ENCODE measurements around the gene RNF227. TPM values are rescaled to one million over a fixed set of nuclear protein-coding genes. Genes with fewer than 3 reads are reported as not detected.

RNF227 gene
- total and polyA plus RNA-seq, 2 of the 13 experiments (the other 11 are each of a cell fraction or from before 2014, with no cell fraction given): 0.20 to 0.79 TPM

GRCh38 chr17:7887482-7888183 is 28.5 kb downstream of the RNF227 start (continued):
- TF ChIP-seq PBX2 (CRISPR knock-in tag; IDR thresholded peaks at IDR 0.05) (no peak), SNAPC4 (CRISPR knock-in tag; IDR thresholded peaks at IDR 0.05) (0 out of 2 replicates have a peak, but pooled peaks have one; percentile 67), HOXA3 (CRISPR knock-in tag; IDR thresholded peaks at IDR 0.05) (peak; percentile 40; the same call in 1 of the 2 replicates), NFIC (IDR thresholded peaks at IDR 0.05; ENCODE audit: low read length) (no peak), ZFY (CRISPR knock-in tag; IDR thresholded peaks at IDR 0.05) (peak; percentile 60), MAF1 (CRISPR knock-in tag; IDR thresholded peaks at IDR 0.05; ENCODE audit: borderline replicate concordance) (no peak), BCL6 (CRISPR knock-in tag; IDR thresholded peaks at IDR 0.05) (peak; percentile 70), GLMP (CRISPR knock-in tag; IDR thresholded peaks at IDR 0.05; ENCODE audit: borderline replicate concordance) (no peak), MYPOP (CRISPR knock-in tag; IDR thresholded peaks at IDR 0.05) (peak; percentile 62; the same call in 1 of the 2 replicates), ZC3H13 (CRISPR knock-in tag; IDR thresholded peaks at IDR 0.05) (no peak), CENPX (CRISPR knock-in tag; IDR thresholded peaks at IDR 0.05) (no peak), ZNF296 (CRISPR knock-in tag; conservative IDR thresholded peaks at IDR 0.05) (no peak), ZGPAT (CRISPR knock-in tag; IDR thresholded peaks at IDR 0.05) (peak; percentile 66; the same call in 1 of the 2 replicates), ETV6 (CRISPR knock-in tag; conservative IDR thresholded peaks at IDR 0.05) (no peak), ZFP41 (CRISPR knock-in tag; IDR thresholded peaks at IDR 0.05; ENCODE audit: borderline replicate concordance) (0 out of 2 replicates have a peak, but pooled peaks have one; percentile 43), NFIB (CRISPR knock-in tag; IDR thresholded peaks at IDR 0.05; ENCODE audit: borderline replicate concordance) (no peak), SOX13 (IDR thresholded peaks at IDR 0.05) (no peak), SOX13 (CRISPR knock-in tag; conservative IDR thresholded peaks at IDR 0.05 in 1 of 2, IDR thresholded peaks at IDR 0.05 in 1 of 2) (no peak; a peak in 1 of 4 replicates)
